Lung microvascular endothelial cell (primary cell): ENCODE data around the gene COL4A1. TPM values are rescaled to one million over a fixed set of nuclear protein-coding genes. Genes with fewer than 3 reads are reported as not detected.

Experiments
- DNase-seq, 2 donors: peaks; one replicate each; pipeline versions ENCODE4 v3.0.0 to v3.0.0-alpha.2; 2010; ENCODE audit warnings: low read depth in 2 of 2
- total RNA-seq: library from RNA; depleted of rRNA; stranded (reverse); fragments of >200 nt; gene quantifications from 2 replicates; pipeline ENCODE4 v1.2.1, GENCODE V29; 2014

The COL4A1 gene
- 836 and 1,068 TPM in 2 replicates for total RNA-seq

DNA sequence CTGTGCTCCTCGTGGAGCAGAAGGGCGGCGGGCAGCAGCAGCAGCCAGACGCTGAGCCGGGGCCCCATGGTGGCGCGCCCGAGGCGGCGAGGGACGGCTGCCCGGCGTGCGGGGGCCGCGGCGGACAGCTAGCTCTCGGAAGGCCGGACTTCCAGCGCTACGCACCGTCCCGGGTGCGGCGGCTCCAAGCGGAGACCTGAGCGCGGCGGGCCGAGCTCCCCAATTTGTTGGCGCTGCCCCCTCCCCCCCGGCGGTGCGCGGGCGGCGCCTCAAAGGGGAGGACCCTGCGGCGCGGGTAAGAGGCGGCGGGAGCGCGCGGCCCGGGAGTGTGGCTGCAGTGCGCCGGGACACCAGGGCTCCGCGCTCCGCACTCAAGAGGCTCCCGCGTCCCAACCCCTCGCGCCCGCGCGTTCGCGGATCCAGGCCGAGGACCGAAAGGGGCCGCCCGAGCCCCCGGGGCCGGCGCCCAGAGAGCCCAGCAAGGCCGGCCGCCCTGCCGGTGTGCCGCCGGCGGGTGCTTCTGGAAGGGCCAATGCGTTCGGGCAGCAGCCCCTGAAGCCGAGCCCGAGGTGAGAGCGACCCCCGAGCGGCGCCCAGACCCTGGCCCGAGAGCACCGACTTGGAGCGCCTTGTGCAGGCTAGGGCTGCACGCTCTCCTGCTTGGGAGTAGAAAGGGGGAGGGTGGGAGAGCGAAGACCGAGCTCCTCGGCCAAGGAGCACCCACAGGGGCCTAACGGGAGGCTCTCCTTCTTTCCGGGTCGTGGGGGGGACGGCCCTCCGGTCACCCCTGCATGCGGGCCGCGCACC lies at the start of gene COL4A1, which contains the start of gene COL4A2:
Gene COL4A1, minus strand, starts transcription at position 198 of the 807 bp plus-strand sequence. Its CDS starts 130 bp downstream, at position 68.
Gene COL4A2, plus strand, starts transcription at position 325 of the 807 bp plus-strand sequence. CDS start 620 bp downstream, outside the sequence.
- peak; percentile 76 to 87 for DNase-seq

GRCh38 chr13:110356362-110356761 lies 49.4 kb upstream of the COL4A1 start:
- DNase-seq: no peak

GRCh38 chr13:110354715-110355473 lies 47.9 kb upstream of the COL4A1 start:
- no peak for DNase-seq

GRCh38 chr13:110354123-110354627 lies 47.2 kb upstream of the COL4A1 start:
- DNase-seq: no peak

GRCh38 chr13:110353339-110353977 lies 46.5 kb upstream of the COL4A1 start:
- DNase-seq: no peak

GRCh38 chr13:110352735-110353134 lies 45.8 kb upstream of the COL4A1 start:
- no peak for DNase-seq

DNA sequence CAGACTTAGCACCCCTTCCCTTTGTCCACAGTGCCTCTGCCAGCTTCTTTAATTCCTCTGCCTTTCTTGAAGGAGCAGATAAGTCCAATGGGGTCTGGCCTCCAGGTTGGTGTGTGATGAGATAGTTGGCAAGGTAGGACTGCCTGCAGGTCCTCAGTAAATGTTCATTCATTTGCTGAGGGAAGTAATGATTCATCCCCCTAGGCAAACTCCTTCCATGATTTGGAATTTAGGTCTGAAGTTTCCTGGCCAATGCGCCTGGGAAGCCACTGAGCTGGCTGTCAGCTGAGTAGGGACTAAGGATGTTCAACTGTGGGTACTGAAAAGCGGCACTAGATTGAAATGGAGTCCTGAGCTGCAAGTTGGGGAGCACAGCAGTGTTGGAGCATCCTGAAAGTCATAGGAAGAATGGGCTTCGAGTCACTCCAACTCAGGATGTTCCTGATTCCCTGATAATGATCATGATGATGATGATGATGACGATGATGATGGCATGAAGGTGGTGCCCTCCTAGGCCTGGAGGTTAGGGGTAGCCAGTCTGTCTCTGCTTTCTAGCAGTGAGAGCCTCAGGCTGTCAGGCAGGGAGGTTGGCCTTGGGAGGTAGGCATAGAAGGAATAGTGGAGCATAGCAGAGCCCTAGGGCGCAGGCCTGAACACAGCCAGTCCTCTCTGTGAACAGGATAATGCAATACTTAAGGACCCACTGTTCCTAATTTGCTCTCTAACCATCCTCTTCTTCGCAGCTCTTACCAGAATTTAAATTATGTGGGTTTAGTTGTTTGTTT lies 44.9 kb upstream of the COL4A1 start:
- DNase-seq: no peak

DNA sequence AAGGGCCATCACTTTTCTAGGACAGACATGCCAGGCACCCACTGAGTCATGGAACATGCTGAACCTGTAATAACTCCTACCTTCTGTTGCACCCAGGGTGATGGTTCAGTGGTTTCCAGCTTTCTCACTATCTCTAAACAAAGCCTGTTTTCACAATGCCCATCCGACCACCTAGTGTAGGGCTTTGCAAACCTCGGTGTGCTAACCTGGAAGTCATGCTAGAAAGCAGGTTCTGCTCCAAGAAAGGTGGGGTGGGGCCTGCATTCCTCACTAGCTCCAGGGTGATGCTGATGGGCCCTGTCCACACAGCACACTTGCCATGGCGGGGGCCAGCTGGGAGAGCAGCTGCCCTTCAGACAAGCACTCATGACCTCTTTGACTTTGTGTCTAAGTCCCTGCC lies 43.6 kb upstream of the COL4A1 start:
- no peak for DNase-seq

DNA sequence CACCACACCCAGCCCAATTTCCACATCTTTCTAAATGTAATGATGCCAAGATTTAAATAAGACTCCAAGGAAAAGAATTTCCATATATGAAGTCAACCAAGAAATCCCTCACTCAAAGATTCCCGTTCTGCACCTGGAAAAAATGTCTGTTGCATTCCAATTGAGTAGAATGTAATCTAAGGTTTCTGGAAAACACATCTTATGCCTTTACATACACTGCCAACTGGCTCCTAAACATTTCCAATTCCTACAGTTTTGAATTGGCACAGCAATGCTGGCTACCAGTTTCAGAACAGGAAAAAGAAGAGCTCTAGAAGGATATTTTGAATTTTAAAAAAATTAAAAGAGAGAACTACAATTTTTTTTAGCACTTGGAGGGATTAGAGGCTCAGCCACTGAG lies 43.1 kb upstream of the COL4A1 start:
- DNase-seq: no peak

DNA sequence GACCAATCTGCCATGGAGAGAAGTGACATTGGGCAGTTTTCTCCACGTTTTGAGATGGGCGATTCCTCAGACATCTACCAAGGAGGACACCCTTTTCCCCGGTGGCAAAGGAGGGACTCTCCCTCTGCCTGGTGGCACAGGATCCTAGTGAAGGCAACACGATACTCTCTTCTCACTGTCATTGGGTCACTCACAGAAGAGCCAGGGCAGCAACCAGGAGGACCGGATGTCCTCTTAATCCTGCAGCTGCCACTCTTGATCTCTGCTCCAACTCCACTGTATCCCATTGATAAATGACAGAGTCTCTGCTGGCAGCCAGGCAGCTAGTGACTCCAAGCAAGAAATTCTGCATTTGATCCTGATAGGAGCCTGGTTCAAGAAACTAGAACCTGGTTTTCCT lies 42.3 kb upstream of the COL4A1 start:
- peak in 1 of 2 donors; percentile 40 for DNase-seq

GRCh38 chr13:110348309-110349105 lies 41.5 kb upstream of the COL4A1 start:
- peak in 1 of 2 donors; percentile 49 for DNase-seq

DNA sequence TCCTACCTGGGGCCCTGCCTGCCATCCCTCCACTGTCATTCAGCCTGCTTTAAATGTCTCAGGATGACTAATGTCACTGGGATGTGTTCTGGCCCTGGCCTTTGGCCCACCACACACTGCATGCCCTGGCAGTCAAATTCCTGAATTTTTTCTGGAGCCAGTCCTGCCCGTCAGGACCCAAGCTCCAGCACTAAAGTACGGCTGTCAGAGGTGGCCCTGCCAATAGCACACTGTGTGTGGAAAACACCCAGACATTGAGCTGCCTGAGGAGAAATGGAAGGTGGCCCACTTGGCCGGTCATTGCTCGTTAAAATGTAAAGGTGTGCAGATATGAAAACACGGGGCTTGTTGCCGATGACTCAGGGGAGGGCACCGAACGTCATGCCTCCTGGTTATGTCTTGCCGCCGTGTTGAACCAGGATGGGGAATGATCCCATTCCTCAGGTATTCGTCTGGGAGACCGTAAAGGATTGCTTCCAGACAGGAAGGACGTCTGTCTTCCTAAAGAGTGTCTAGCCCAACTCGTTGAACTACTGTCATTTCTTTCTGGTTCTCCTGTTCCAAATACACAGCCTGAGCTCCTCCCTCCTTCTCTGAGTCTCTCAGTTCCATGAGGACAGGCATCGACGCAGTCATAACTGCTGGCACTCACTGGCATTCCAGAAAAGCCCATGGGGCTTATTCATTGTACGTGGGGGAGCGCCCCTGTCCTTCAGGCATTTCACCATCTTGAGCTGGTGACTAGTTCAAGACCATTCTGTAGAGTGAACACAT lies 40.8 kb upstream of the COL4A1 start:
- peak; percentile 42 to 79 for DNase-seq

GRCh38 chr13:110347088-110347487 lies 40.1 kb upstream of the COL4A1 start:
- DNase-seq: no peak

- no peak for DNase-seq
Measured at GRCh38 chr13:110346661-110347067, 39.7 kb upstream of the COL4A1 start.

DNA sequence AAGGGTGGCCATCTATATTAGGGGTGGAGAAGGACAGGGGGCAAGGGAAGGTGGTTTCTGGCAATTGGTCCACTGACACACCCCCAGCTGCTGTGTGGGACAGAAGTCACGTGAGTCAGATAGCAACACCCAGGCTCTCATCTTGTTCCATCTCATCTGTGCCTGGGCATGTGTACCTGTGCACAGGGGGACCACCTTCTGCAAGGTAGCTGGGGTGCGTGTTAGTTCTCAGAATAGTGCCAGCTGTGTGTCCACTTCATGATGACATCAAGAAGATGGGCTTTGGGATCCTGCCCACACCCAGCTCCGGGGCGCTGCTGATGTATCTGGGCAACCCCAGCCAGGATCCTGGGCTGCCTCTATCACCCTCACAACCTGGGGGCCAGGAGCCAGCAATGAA lies 38.7 kb upstream of the COL4A1 start:
- DNase-seq: no peak

- no peak for DNase-seq
Measured at GRCh38 chr13:110345266-110345665, 38.3 kb upstream of the COL4A1 start.

DNA sequence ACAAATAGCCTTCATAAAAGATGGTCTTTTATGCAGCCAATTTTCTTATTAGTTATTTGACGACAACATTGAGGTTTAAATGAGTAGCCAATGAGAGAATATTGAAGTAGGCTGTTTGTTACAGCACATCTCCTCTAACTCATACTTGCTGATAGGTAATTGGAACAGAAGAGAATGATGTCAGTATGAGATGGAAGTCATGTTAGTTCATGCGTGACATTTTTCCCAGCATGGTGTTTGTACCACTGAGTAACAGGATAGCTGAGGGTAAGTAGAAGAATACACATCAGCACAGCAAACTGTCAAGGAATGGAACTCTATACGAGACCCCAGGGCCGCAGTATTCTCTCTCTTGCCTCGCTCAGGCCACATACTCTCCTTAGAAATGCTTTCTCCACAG lies 37.4 kb upstream of the COL4A1 start:
- no peak for DNase-seq

DNA sequence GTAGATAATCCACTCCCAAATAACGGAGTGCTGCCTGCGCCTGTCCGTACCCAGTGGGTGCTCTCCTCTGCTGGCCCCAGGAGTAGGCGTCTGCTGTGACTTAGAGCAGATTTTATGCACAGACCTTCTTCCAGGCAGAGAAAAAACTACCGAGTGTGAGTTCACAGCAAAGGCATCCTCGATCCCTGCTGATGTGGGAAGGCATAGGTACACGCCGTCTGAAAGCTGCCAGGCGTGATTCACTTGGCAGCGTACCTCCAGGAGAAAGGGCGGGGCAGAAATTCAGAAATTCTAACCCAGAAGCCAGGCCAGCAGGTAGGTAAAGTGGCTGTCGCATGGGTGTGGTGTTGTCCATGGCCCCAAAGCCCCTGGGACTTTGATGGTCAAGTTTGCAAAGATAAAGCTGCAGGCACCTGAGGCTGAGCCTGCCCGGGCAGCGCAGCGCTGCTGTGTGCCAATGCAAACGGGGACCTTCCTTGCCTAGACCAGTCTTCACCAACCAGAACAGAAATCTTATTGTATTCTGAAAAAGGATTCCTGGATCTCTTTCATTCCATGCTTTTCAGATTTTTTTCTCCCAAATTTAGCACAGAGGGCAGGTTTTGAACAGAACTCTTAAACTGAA lies 36.4 kb upstream of the COL4A1 start:
- DNase-seq: no peak

DNA sequence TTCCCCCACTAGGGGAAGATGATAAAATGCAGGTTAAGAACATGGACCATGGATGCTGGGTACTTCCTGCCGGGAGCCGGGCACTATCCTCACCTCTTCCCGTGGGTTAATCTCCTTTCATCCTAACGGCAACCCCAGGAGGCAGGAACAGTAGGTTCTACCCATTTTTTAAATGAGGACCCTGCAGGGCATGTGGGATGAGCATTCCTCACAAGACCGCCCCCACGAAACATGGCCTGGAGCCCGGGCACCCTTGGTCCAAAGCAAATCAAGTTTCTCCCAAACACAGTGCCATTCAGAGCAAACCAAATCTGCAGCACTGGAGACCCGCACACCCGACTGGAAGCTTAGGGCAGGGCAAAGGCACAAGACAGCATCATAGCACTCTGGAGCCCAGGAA lies 35.5 kb upstream of the COL4A1 start:
- no peak for DNase-seq
